SU-DHL-6 (cell line): ENCODE measurements around the gene PDZD2.

Source experiments
- EZH2phosphoT487 ChIP-seq: fragments of 200-600 bp; sonication (generic), shearing (Covaris generic); conservative IDR thresholded peaks from 2 replicates; pipeline ENCODE4 v1.6.1; 2018; ENCODE audit warnings: mild to moderate bottlenecking, antibody characterized with exemption, low read length, moderate library complexity, mixed read lengths
- TF ChIP-seq, protein P1 (sequence below): fragments of 200-600 bp; sonication (generic); IDR thresholded peaks from one replicate; pipeline ENCODE4 v1.5.1; 2017; ENCODE audit warnings: antibody characterized with exemption, mild to moderate bottlenecking, low read length, moderate library complexity; ENCODE audit not compliant: insufficient read depth, poor library complexity, severe bottlenecking

DNA sequence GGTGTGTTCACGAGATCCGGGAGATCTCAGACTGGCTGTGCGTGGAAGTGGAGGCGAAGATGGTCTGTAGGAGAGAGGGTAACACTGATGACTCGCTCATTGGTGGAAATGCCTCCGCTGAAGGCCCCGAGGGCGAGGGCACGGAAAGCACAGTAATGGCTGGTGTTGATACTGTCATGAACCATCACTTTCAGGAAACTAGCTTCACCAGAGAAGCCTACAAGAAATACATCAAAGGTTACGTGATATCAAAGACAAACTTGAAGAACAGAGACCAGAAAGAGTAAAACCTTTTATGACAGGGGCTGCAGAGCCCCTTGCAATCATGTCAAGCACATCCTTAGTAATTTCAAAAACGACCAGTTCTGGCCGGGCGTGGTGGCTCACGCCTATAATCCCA, 269.5 kb downstream of the PDZD2 start:
- TF ChIP-seq, protein P1, sequence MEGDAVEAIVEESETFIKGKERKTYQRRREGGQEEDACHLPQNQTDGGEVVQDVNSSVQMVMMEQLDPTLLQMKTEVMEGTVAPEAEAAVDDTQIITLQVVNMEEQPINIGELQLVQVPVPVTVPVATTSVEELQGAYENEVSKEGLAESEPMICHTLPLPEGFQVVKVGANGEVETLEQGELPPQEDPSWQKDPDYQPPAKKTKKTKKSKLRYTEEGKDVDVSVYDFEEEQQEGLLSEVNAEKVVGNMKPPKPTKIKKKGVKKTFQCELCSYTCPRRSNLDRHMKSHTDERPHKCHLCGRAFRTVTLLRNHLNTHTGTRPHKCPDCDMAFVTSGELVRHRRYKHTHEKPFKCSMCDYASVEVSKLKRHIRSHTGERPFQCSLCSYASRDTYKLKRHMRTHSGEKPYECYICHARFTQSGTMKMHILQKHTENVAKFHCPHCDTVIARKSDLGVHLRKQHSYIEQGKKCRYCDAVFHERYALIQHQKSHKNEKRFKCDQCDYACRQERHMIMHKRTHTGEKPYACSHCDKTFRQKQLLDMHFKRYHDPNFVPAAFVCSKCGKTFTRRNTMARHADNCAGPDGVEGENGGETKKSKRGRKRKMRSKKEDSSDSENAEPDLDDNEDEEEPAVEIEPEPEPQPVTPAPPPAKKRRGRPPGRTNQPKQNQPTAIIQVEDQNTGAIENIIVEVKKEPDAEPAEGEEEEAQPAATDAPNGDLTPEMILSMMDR: no peak
- TF ChIP-seq EZH2phosphoT487: no peak
